Astrocyte (in vitro differentiated cells and primary cell): ENCODE data around the gene CLIC1. TPM values are rescaled to one million over a fixed set of nuclear protein-coding genes. Genes with fewer than 3 reads are reported as not detected.

Source experiments
- DNase-seq: peaks from one replicate; pipeline ENCODE4 v3.0.0-alpha.2; 2010; ENCODE audit warnings: low read depth
- FAIRE-seq: peaks from 2 replicates; lab custom pipeline; 2011; peaks lifted over from hg19 to GRCh38; lab: Jason Lieb, UNC
- H2AFZ ChIP-seq: 2 replicates; pipeline ENCODE4 v1.6.0; 2012; ENCODE audit warnings: low read depth, low read length, inconsistent platforms
- H3K27ac ChIP-seq: 2 replicates; pipeline ENCODE4 v1.5.1; 2011; ENCODE audit warnings: low read depth, low read length, inconsistent platforms
- H3K27me3 ChIP-seq: 2 replicates; pipeline ENCODE4 v1.6.0; 2011; ENCODE audit warnings: low read length, inconsistent platforms; ENCODE audit not compliant: insufficient read depth
- H3K36me3 ChIP-seq: 2 replicates; pipeline ENCODE4 v1.5.1; 2011; ENCODE audit warnings: low read length, inconsistent platforms; ENCODE audit not compliant: insufficient read depth
- H3K4me1 ChIP-seq: 2 replicates; pipeline ENCODE4 v1.5.1; 2011; ENCODE audit warnings: low read length, inconsistent platforms; ENCODE audit not compliant: insufficient read depth
- H3K4me2 ChIP-seq: 2 replicates; pipeline ENCODE4 v1.6.0; 2012; ENCODE audit warnings: low read length, inconsistent platforms
- H3K4me3 ChIP-seq: 2 replicates; pipeline ENCODE4 v1.5.1; 2011; ENCODE audit warnings: low read depth, mild to moderate bottlenecking, low read length, inconsistent platforms; ENCODE audit not compliant: insufficient read depth
- H3K79me2 ChIP-seq: 2 replicates; pipeline ENCODE4 v1.6.0; 2012; ENCODE audit warnings: mild to moderate bottlenecking, low read length, inconsistent platforms; ENCODE audit not compliant: insufficient read depth
- H3K9ac ChIP-seq: 2 replicates; pipeline ENCODE4 v1.6.0; 2012; ENCODE audit warnings: mild to moderate bottlenecking, low read length, inconsistent platforms
- H3K9me3 ChIP-seq: 2 replicates; pipeline ENCODE4 v1.5.1; 2012; ENCODE audit warnings: low read depth, mild to moderate bottlenecking, low read length, inconsistent platforms; ENCODE audit not compliant: insufficient read depth
- H4K20me1 ChIP-seq: 2 replicates; pipeline ENCODE4 v1.6.0; 2012; ENCODE audit warnings: low read length, inconsistent platforms; ENCODE audit not compliant: insufficient read depth
- H3K27ac Mint-ChIP-seq: one replicate; pipeline ENCODE4 v1.8.0; 2021; ENCODE audit warnings: mild to moderate bottlenecking, mixed read lengths; ENCODE audit not compliant: unreplicated experiment
- H3K27me3 Mint-ChIP-seq: one replicate; pipeline ENCODE4 v1.8.0; 2021; ENCODE audit warnings: low read depth, mixed read lengths; ENCODE audit not compliant: unreplicated experiment
- H3K36me3 Mint-ChIP-seq: one replicate; pipeline ENCODE4 v1.8.0; 2021; ENCODE audit warnings: low read depth, mixed read lengths; ENCODE audit not compliant: unreplicated experiment
- H3K4me1 Mint-ChIP-seq: one replicate; pipeline ENCODE4 v1.8.0; 2021; ENCODE audit warnings: low read depth, mixed read lengths; ENCODE audit not compliant: unreplicated experiment
- H3K4me3 Mint-ChIP-seq: one replicate; pipeline ENCODE4 v1.8.0; 2021; ENCODE audit warnings: mild to moderate bottlenecking, moderate library complexity, mixed read lengths; ENCODE audit not compliant: unreplicated experiment
- H3K9me3 Mint-ChIP-seq: one replicate; pipeline ENCODE4 v1.8.0; 2021; ENCODE audit warnings: mild to moderate bottlenecking, mixed read lengths; ENCODE audit not compliant: unreplicated experiment
- EZH2 ChIP-seq: IDR thresholded peaks from 2 replicates; pipeline ENCODE4 v1.6.1; 2012; ENCODE audit warnings: mild to moderate bottlenecking, low read length, inconsistent platforms; ENCODE audit not compliant: insufficient read depth
- total RNA-seq: library from RNA; stranded (reverse); gene quantifications from 2 replicates; pipeline ENCODE4 v1.2.1, GENCODE V29; 2021
- TF ChIP-seq, protein P1 (sequence below): IDR thresholded peaks from 2 replicates; pipeline ENCODE4 v1.5.1; 2011; ENCODE audit warnings: low read depth, mild to moderate bottlenecking, inconsistent platforms, low read length, moderate library complexity; ENCODE audit not compliant: insufficient read depth

CLIC1 gene
- total RNA-seq, 1 donor from 2014 or later = 518 TPM

DNA sequence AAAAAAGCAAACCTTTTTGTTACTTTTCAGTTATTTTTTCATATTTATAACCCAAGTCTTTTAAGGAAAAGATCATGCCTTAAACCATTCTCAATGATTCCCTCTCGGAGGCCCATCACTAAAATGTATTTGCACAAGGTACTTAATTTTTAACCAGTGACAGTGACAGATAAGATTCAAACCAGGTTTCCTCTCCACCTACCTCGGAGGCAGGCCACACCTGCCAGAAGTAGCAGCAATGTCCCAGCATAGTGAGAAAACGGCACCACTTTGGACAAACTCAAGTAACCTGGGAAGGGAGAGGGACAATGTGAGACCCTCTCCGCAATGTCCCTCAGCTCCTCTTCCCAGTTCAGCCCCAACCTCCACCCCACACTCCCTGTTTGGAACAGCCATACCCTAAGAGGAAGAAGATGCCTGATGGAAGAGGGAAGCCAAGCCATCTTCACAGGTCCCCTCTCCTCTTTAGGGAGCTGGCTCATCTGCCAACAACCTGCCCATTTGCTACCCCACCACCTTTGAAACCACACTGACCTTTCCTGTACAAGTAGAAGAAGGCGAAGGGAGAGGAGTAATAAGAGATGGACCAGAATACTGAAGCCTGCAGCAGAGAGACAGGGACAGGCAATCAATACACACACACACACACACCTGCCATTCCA lies 35.5 kb downstream of the CLIC1 start:
- no peak overlapping the region for H3K4me3 ChIP-seq

DNA sequence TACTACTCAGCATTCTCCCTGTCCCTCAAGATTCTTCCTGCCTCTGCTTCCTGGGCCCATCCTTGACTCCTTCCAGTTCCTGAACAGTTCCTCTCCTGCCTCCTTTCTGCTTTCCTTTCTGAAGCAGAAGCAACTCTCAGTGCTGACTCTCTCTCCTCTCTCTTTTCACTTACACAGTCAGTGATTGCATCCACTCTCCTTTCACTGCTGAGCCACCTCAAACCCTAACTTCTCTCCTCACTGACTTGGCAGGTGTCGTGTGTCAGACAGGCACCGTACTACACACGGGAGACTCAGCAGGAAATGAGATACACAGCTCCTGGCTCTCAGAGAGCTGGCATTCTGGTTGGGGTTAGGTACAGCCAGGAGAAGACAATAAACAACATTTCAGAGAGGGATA lies 38.8 kb downstream of the CLIC1 start:
- Mint-ChIP-seq H3K4me3 (peak overlapping the region; percentile 34), H3K27me3 (no peaks in the 10 kb centered on the region), H3K4me1 (peaks cover 15% of the 10 kb centered on the region), H3K9me3 (no peaks in the 10 kb centered on the region), H3K36me3 (peaks cover 6% of the 10 kb centered on the region), H3K27ac (no peak overlapping the region)
- DNase-seq (no peak), FAIRE-seq (no peak)
- peaks cover 15% of the 10 kb centered on the region for H3K36me3 ChIP-seq
- H3K9ac ChIP-seq = peak overlapping the region; percentile 34
- peaks cover 34% of the 10 kb centered on the region for H3K79me2 ChIP-seq
- TF ChIP-seq EZH2 = no peak
- TF ChIP-seq, protein P1, sequence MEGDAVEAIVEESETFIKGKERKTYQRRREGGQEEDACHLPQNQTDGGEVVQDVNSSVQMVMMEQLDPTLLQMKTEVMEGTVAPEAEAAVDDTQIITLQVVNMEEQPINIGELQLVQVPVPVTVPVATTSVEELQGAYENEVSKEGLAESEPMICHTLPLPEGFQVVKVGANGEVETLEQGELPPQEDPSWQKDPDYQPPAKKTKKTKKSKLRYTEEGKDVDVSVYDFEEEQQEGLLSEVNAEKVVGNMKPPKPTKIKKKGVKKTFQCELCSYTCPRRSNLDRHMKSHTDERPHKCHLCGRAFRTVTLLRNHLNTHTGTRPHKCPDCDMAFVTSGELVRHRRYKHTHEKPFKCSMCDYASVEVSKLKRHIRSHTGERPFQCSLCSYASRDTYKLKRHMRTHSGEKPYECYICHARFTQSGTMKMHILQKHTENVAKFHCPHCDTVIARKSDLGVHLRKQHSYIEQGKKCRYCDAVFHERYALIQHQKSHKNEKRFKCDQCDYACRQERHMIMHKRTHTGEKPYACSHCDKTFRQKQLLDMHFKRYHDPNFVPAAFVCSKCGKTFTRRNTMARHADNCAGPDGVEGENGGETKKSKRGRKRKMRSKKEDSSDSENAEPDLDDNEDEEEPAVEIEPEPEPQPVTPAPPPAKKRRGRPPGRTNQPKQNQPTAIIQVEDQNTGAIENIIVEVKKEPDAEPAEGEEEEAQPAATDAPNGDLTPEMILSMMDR = no peak
- H3K27ac ChIP-seq = no peak overlapping the region
- H3K9me3 ChIP-seq = no peaks in the 10 kb centered on the region
- no peak overlapping the region for H3K4me3 ChIP-seq
- peaks cover 37% of the 10 kb centered on the region for H4K20me1 ChIP-seq
- no peak overlapping the region for H3K4me2 ChIP-seq
- H3K27me3 ChIP-seq = no peaks in the 10 kb centered on the region
- H3K4me1 ChIP-seq = peaks cover 12% of the 10 kb centered on the region
- H2AFZ ChIP-seq = no peak overlapping the region

More for the DNA sequence above, 35.5 kb downstream of the CLIC1 start:
- Histone ChIP-seq H3K4me2 (peak overlapping the region; percentile 92), H3K27me3 (no peaks in the 10 kb centered on the region), H3K36me3 (peaks cover 8% of the 10 kb centered on the region), H3K4me1 (peaks cover 18% of the 10 kb centered on the region), H4K20me1 (peaks cover 37% of the 10 kb centered on the region), H2AFZ (no peak overlapping the region), H3K9ac (peak overlapping the region; percentile 89), H3K79me2 (peaks cover 38% of the 10 kb centered on the region), H3K9me3 (no peaks in the 10 kb centered on the region), H3K27ac (no peak overlapping the region)
- H3K4me1 Mint-ChIP-seq = peaks cover 17% of the 10 kb centered on the region
- H3K27me3 Mint-ChIP-seq = no peaks in the 10 kb centered on the region
- peak overlapping the region; percentile 99 for H3K4me3 Mint-ChIP-seq
- TF ChIP-seq EZH2 = no peak
- TF ChIP-seq, protein P1 = no peak
- peaks cover 4% of the 10 kb centered on the region for H3K36me3 Mint-ChIP-seq
- peak overlapping the region; percentile 41 for H3K27ac Mint-ChIP-seq
- DNase-seq = no peak
- FAIRE-seq = no peak
- H3K9me3 Mint-ChIP-seq = no peaks in the 10 kb centered on the region

DNA sequence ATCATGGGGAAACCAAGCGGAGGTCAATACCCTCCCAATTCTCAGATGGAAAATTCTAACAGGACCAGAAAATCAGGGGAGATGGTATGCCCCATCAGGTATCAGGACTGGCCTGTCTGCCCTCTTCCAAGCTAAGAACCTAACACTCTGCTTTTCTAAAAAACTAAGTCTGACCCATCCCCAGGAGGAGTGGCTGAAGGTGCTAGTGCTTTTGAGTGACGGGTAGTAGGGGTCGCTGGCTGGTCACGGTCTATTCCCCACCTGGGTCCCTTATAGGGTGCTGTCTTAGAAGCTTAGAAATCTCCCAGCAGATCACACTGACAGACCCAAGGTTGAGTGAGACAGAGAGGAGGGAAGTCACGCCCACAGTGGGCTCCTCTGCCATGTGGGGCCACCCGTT lies 42.8 kb downstream of the CLIC1 start:
- H3K4me1 ChIP-seq = peaks cover 5% of the 10 kb centered on the region
- H3K9ac ChIP-seq = no peak overlapping the region
- no peaks in the 10 kb centered on the region for H3K27me3 Mint-ChIP-seq
- H3K27me3 ChIP-seq = no peaks in the 10 kb centered on the region
- no peak for TF ChIP-seq EZH2
- TF ChIP-seq, protein P1 = no peak
- H2AFZ ChIP-seq = no peak overlapping the region
- DNase-seq = no peak
- H3K36me3 ChIP-seq = peaks cover 25% of the 10 kb centered on the region
- H3K79me2 ChIP-seq = peaks cover 3% of the 10 kb centered on the region
- H3K4me2 ChIP-seq = no peak overlapping the region
- no peak overlapping the region for H3K27ac Mint-ChIP-seq
- no peak overlapping the region for H3K4me3 ChIP-seq
- peaks cover 16% of the 10 kb centered on the region for H4K20me1 ChIP-seq
- no peaks in the 10 kb centered on the region for H3K9me3 ChIP-seq
- no peak overlapping the region for H3K4me3 Mint-ChIP-seq
- H3K27ac ChIP-seq = no peak overlapping the region
- FAIRE-seq = no peak
- peaks cover 8% of the 10 kb centered on the region for H3K36me3 Mint-ChIP-seq
- no peaks in the 10 kb centered on the region for H3K9me3 Mint-ChIP-seq
- peaks cover 16% of the 10 kb centered on the region for H3K4me1 Mint-ChIP-seq
